BE2C (cell line): ENCODE measurements around the gene PTPN20.

Experiments
- DNase-seq: peaks from one replicate; pipeline ENCODE4 v3.0.0-alpha.2; 2020
- H3K27me3 ChIP-seq: fragments of 250-450 bp; sonication (Bioruptor Pico); 2 replicates; pipeline ENCODE4 v1.5.1; 2020; ENCODE audit warnings: mild to moderate bottlenecking
- H3K36me3 ChIP-seq: fragments of 250-450 bp; sonication (Bioruptor Pico); 2 replicates; pipeline ENCODE4 v1.5.1; 2020; ENCODE audit warnings: mild to moderate bottlenecking
- H3K4me1 ChIP-seq: fragments of 250-450 bp; sonication (Bioruptor Pico); 2 replicates; pipeline ENCODE4 v1.5.1; 2020
- H3K4me3 ChIP-seq: 2 replicates; pipeline ENCODE4 v1.5.1; 2011; ENCODE audit warnings: low read depth, low read length
- H3K9me3 ChIP-seq: fragments of 250-450 bp; sonication (Bioruptor Pico); 2 replicates; pipeline ENCODE4 v1.5.1; 2020
- TF ChIP-seq, protein P1 (sequence below): IDR thresholded peaks from 2 replicates; pipeline ENCODE4 v1.5.1; 2012; ENCODE audit warnings: mild to moderate bottlenecking, low read depth, low read length

Gene PTPN20

DNA sequence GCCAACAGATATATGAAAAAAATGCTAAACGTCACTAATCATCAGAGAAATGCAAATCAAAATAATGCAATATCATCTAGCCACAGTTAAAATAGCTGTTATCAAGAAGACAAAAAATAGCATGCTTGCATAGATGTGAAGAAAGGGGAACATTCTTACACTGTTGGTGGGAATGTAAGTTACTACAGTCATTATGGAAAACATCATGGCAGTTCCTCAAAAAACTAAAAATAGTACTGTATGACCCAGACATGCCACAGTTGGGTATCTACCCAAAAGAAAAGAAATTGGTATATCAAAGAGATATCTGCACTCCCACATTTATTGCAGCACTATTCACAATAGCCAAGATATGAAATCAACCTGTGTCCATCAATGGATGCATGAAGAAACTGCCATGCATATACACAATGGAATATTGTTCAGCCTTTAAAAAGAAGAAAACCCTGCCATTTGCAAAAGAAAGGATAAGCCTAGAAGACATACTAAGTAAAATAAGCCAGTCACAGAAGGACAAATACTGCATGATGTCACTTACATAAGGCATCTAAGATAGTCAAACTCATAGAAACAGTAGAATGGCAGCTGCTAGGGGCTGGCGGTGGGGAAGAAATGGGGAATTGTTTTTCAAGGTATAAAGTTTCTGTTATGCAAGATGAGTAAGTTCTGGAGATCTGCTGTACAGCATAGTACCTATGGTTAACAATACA, 107.0 kb downstream of the PTPN20 start:
- no peaks in the 10 kb centered on the region for H3K27me3 ChIP-seq
- no peaks in the 10 kb centered on the region for H3K9me3 ChIP-seq
- no peaks in the 10 kb centered on the region for H3K4me1 ChIP-seq
- H3K4me3 ChIP-seq = no peak overlapping the region
- no peak for DNase-seq
- TF ChIP-seq, protein P1, sequence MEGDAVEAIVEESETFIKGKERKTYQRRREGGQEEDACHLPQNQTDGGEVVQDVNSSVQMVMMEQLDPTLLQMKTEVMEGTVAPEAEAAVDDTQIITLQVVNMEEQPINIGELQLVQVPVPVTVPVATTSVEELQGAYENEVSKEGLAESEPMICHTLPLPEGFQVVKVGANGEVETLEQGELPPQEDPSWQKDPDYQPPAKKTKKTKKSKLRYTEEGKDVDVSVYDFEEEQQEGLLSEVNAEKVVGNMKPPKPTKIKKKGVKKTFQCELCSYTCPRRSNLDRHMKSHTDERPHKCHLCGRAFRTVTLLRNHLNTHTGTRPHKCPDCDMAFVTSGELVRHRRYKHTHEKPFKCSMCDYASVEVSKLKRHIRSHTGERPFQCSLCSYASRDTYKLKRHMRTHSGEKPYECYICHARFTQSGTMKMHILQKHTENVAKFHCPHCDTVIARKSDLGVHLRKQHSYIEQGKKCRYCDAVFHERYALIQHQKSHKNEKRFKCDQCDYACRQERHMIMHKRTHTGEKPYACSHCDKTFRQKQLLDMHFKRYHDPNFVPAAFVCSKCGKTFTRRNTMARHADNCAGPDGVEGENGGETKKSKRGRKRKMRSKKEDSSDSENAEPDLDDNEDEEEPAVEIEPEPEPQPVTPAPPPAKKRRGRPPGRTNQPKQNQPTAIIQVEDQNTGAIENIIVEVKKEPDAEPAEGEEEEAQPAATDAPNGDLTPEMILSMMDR = no peak
- H3K36me3 ChIP-seq = no peaks in the 10 kb centered on the region

DNA sequence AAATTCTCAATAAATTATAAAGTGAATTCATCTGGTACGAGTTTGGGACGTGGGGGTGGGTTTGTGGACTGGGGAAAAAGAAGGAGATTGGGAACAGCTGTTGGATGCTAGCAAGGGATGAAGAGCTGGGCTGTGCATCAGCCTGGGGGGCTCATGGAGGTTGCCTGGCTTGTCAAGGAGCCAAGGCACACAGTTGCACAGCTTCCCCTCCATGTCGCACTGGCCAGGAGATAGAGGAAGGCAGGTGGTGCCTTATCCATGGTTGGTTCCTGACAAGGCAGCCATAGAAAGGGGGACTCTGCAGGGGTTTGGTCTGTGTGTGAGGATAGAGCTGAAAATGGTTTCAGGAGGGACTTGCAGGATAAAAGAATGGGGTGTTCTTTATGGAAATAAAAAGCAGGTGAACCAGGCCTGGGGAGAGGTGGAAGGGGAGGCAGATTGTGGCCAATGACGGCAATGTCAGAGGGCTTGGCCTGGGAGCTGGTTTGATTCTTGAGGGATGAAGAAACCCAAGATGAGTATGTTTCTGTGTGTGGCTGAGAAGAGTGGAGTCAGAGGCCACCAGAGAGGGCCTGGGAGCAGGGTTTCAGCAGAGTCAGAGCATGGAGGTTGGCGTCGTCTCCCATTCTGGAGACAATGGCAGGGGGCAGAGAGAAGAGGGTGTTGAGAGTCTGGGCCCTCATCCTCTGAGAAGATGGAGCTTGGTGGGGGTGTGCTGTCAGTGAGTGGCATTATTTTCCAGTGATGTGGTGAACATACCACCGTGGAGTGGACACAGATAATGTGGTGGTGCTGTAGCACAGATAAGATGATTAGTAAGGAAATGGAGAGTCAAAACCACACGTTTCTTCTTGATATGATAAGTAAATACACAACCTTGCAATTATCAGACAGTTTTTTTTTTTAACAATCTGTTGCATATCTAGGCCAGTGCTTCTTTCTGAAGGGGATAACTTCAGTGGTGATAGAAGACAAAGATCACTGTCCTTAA, 108.2 kb downstream of the PTPN20 start:
- H3K9me3 ChIP-seq = no peaks in the 10 kb centered on the region
- no peaks in the 10 kb centered on the region for H3K27me3 ChIP-seq
- no peaks in the 10 kb centered on the region for H3K4me1 ChIP-seq
- no peak overlapping the region for H3K4me3 ChIP-seq
- TF ChIP-seq, protein P1 = no peak
- DNase-seq = no peak
- H3K36me3 ChIP-seq = no peaks in the 10 kb centered on the region

DNA sequence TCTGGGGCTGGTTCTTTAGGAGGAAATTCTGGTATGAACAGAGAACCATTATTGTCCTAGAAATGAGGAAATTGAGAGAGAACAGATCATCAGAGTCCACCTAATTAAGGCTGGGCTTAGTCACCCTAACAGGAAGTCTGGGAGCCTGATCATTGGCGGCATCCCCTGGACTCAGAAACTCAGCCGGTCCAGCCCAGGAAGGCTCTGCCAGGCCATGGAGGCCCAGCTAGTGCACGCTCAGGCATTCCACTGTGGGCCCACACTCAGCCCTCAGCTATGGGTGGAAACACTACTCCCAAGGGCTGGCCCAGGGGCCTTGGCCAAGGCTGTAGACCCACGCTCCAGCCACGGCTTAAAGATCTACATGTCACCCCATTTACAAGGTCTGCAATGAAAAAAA, 109.2 kb downstream of the PTPN20 start:
- Histone ChIP-seq H3K36me3 (no peaks in the 10 kb centered on the region), H3K27me3 (no peaks in the 10 kb centered on the region), H3K4me3 (no peak overlapping the region), H3K4me1 (no peaks in the 10 kb centered on the region), H3K9me3 (no peaks in the 10 kb centered on the region)
- TF ChIP-seq, protein P1 = no peak
- no peak for DNase-seq

DNA sequence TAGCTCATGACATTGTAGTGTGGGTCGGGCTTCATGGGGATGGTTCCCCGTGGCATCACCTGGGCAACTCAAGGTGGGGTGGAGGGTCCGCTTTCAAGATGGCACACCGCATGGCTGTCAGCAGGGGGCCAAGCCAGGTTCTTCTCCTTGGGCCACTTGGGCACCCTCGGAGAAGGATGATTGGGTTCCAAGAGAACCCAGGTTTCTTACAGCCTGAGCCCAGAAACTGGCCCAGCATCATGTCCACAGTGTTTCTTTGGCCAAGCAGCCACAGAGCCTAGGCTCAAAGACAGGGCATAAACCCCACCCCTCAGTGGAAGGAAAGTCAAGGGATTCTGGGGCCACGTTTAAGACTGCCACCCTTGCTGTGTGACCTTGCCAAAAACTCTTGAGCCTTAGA, 110.6 kb downstream of the PTPN20 start:
- H3K9me3 ChIP-seq = no peaks in the 10 kb centered on the region
- no peaks in the 10 kb centered on the region for H3K27me3 ChIP-seq
- TF ChIP-seq, protein P1 = no peak
- no peak for DNase-seq
- H3K4me3 ChIP-seq = no peak overlapping the region
- H3K36me3 ChIP-seq = no peaks in the 10 kb centered on the region
- no peaks in the 10 kb centered on the region for H3K4me1 ChIP-seq

DNA sequence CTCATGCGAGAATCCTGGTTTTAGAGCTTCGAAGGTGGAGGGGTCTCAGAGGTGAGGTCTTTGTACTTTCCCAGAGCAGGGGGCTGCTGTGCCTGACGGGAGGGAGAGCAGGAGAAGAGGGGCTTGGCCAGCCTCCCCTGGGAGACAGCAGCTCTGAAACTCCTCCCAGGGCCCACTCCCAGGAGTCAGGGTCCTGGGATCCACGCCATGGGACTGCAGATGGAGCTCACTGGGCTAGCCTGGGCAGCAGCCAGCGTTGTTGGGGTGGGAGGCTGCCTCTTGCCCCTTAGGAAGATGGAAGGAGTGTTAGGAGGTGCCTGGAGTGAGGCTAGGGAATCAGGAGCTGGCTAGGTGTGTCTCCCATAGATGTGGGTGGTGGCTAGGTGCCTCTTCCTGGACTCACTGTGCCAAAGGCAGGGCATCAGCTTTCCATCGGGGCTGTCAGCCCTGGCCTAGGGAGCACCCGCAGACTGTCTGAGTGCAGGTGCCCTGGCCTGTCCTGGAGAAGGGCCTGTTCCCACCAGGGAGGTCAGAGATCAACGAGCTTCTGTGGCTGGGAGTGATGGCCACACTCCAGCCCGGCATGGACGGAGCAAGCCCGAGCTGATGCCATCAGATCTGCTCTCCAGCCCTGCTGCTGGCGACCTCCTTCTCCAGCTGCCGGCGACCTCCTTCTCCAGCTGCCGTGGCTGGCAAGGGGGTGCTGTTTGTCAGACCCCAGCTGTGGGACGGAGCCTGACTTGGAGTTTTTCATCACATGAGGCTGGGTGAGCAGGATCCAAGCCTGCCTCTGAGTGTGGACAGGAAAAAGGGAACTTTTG, 111.3 kb downstream of the PTPN20 start:
- peak; percentile 3 for DNase-seq
- TF ChIP-seq, protein P1 = no peak
- no peaks in the 10 kb centered on the region for H3K9me3 ChIP-seq
- no peaks in the 10 kb centered on the region for H3K36me3 ChIP-seq
- no peaks in the 10 kb centered on the region for H3K27me3 ChIP-seq
- H3K4me3 ChIP-seq = no peak overlapping the region
- no peaks in the 10 kb centered on the region for H3K4me1 ChIP-seq
